Spinal cord (tissue), 10 donors: ENCODE measurements around the gene PRUNE2. TPM values are rescaled to one million over a fixed set of nuclear protein-coding genes. Genes with fewer than 3 reads are reported as not detected.

ENCODE experiments used
- DNase-seq, 6 donors: peaks; one replicate each; pipeline versions ENCODE4 v3.0.0 to v3.0.0-alpha.2; 2013 to 2015; ENCODE audit warnings: low spot score in 6 of 6, low read depth in 4 of 6
- H3K27ac ChIP-seq: one replicate; pipeline ENCODE4 v1.5.1; 2013; ENCODE audit warnings: low read depth, low read length, control low read depth
- H3K27me3 ChIP-seq: one replicate; pipeline ENCODE4 v1.6.1; 2013; ENCODE audit warnings: low read length; ENCODE audit not compliant: control insufficient read depth, insufficient read depth
- H3K36me3 ChIP-seq: one replicate; pipeline ENCODE4 v1.6.1; 2013; ENCODE audit warnings: low read length; ENCODE audit not compliant: control insufficient read depth, insufficient read depth
- H3K4me1 ChIP-seq: one replicate; pipeline ENCODE4 v1.6.1; 2013; ENCODE audit warnings: low read length; ENCODE audit not compliant: control insufficient read depth, insufficient read depth
- H3K4me3 ChIP-seq: one replicate; pipeline ENCODE4 v1.5.1; 2013; ENCODE audit warnings: low read depth, low read length, control low read depth
- H3K9me3 ChIP-seq: one replicate; pipeline ENCODE4 v1.6.1; 2013; ENCODE audit warnings: low read length; ENCODE audit not compliant: control insufficient read depth, insufficient read depth
- WGBS: methylation state at CpG from one replicate; pipeline ENCODE4 v1.1.5; 2013; ENCODE audit warnings: missing lambda C conversion rate; ENCODE audit not compliant: insufficient coverage; 5-methylcytosine and 5-hydroxymethylcytosine counted together
- polyA plus RNA-seq, 2 donors: library from polyadenylated mRNA; unstranded; fragments of 120-200 nt; gene quantifications; one replicate each; pipeline ENCODE4 v1.2.1, GENCODE V29; 2013; ENCODE audit not compliant: insufficient read length in 2 of 2
- total RNA-seq, 2 donors: library from RNA; depleted of rRNA in 1 of 2; stranded (reverse); fragments of 120-200 nt in 1 of 2; fragments of >200 nt in 1 of 2; gene quantifications; one replicate each; pipeline versions ENCODE4 v1.2.3 to v1.2.4, GENCODE V29; 2013 to 2014
- donor health status: healthy.

Gene PRUNE2
- total and polyA plus RNA-seq, 4 donors: 19.7 to 166 (median 50.7) TPM

DNA sequence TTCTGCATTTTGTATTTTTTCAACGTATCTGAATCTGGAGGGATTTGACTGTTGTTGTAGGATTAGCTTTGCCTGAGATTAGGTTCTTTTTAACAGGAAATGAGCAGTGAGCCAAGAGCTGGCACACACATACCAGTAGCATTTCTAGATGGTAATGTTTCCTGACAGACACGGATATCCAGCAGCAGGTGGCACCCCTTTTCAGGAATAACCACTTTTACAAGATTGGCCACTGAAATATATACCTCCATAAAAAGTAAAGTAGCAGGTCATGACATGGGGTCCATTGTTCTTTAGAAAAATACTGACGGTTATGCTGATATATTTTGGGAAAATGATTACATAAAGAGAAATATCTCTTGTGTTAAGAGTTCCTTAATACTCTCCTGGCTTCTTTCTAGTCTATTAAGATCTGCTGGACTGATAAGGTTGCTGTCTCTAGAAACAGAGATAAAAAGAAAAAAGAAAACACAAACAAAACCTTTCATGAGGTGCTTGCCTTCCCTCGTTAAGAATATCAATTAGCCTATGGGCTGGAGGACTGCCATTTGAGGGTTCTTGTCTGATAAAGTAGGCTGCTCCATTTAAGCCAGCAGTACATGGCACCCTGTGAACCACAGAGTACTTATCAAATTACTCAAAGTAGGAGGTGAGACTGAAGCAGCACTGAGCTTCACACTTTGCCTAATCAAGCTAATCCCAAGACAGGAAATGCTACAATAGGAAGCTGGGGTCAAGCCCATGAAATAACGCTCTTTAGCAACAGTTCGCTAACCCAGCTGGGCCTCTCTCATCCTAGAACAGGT lies 243.2 kb downstream of the PRUNE2 start:
- H3K27me3 ChIP-seq: no peaks in the 10 kb centered on the region
- no peaks in the 10 kb centered on the region for H3K9me3 ChIP-seq
- H3K4me1 ChIP-seq: no peaks in the 10 kb centered on the region
- DNase-seq: no peak
- H3K4me3 ChIP-seq: no peak overlapping the region
- no peaks in the 10 kb centered on the region for H3K36me3 ChIP-seq
- no peak overlapping the region for H3K27ac ChIP-seq
- WGBS: 86% methylated on average over 3 of the region's 6 CpGs

DNA sequence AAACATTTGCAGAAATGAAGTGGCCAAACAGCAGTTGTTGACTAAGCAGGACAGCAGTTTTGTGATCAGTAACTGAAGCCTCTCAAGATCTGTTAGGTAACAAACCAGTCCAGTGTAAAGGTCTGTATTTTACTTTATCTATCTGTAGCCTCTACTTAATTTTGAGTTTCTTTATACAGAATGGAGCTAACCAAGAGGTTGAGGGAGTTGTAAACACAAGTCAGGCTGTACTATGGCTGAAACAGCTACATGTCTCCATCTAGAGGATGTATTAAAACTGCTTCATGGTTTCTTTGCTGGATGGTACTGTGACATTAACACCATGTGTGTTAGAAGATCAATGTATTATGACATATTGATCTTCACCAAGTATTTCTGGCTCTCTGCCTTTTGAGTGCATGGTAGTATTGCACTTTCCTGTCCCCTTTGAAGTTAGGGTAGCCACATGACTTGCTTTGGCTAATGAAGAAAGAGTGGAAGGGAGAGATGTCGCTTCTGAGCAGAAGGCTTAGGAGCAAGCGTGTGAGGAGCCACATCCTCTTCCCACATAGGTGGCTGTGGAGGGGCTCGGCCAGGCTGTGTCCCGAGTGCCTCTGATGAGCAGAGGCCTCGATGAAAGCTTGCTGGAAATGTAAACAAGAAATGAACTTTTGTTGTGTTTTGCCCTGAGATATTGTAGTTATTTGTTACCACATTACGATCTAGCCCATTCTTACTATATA lies 247.2 kb downstream of the PRUNE2 start:
- 100% methylated on average over 2 of the region's 6 CpGs for WGBS
- no peak overlapping the region for H3K4me3 ChIP-seq
- H3K27ac ChIP-seq: no peak overlapping the region
- no peaks in the 10 kb centered on the region for H3K9me3 ChIP-seq
- no peaks in the 10 kb centered on the region for H3K36me3 ChIP-seq
- H3K27me3 ChIP-seq: no peaks in the 10 kb centered on the region
- DNase-seq: peak in 4 of 6 donors; percentile 14 to 74 (median 46)
- H3K4me1 ChIP-seq: no peaks in the 10 kb centered on the region

DNA sequence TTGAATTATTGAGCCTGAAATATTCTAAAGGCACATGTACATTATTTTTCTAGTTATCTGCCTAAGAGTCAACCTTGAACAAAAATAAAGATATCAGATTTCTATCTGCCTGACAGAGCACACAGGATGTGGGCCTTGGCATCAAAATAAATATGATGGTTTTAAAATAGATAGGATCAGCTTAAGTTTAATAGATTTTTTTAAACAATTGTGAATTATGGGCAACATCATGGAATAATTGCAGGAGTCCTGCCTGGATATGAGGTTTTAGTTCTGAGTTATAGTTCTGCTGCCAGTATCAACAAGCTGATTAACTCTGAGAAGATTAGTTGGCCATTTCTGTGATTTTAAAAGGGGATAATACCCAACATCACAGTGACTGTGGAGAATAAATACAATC lies 248.6 kb downstream of the PRUNE2 start:
- no peaks in the 10 kb centered on the region for H3K9me3 ChIP-seq
- H3K36me3 ChIP-seq: no peaks in the 10 kb centered on the region
- no peak overlapping the region for H3K27ac ChIP-seq
- no peaks in the 10 kb centered on the region for H3K27me3 ChIP-seq
- no peak overlapping the region for H3K4me3 ChIP-seq
- no peaks in the 10 kb centered on the region for H3K4me1 ChIP-seq
- DNase-seq: peak in 1 of 6 donors; percentile 5

DNA sequence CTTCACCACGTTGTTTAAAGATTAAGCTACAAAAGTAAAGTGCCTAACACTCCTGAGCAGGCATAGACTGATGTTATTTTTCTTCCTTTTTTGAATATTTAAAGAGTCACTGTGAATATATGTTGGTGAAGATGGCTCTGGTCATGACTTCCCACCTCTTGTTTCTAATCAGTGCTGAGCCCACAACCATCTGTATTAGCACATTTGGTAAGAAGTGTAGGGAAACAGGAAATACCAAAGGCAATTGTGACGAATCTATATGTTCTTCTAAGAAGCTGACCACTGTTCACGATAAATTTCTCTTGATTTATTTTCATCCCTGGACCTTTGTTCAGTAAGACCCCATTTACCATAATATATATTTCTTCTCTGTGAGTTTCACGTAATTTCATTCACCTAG lies 249.9 kb downstream of the PRUNE2 start:
- Histone ChIP-seq H3K27me3 (no peaks in the 10 kb centered on the region), H3K4me1 (no peaks in the 10 kb centered on the region), H3K27ac (no peak overlapping the region), H3K36me3 (no peaks in the 10 kb centered on the region), H3K4me3 (no peak overlapping the region), H3K9me3 (no peaks in the 10 kb centered on the region)
- DNase-seq: no peak
- no CpG with 5 or more reads among the region's 4 CpGs for WGBS

DNA sequence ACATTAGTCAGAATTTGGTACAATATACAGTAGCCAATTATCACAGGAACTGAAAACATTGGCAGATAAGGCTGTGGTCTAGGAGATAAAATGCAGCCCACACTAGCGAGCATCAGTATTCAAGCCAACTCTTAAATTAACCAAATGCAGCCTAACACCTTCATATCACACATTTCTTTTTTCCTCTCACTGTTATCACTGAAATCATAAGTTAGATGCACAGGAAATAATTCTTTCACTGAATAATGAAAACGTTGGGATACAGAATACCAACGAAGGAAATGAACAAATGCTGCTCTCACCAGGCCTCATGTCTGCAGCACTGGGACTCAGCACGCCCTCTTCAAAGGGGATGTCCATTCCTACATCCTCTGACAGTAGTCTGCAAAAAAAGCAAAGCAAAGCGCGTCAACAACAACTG lies 250.8 kb downstream of the PRUNE2 start:
- Histone ChIP-seq H3K36me3 (no peaks in the 10 kb centered on the region), H3K4me1 (no peaks in the 10 kb centered on the region), H3K4me3 (no peak overlapping the region), H3K27ac (no peak overlapping the region), H3K9me3 (no peaks in the 10 kb centered on the region), H3K27me3 (no peaks in the 10 kb centered on the region)
- whole genome bisulfite sequencing: 68% methylated on average over 3 of the region's 6 CpGs
- DNase-seq: peak in 1 of 6 donors; percentile 24

DNA sequence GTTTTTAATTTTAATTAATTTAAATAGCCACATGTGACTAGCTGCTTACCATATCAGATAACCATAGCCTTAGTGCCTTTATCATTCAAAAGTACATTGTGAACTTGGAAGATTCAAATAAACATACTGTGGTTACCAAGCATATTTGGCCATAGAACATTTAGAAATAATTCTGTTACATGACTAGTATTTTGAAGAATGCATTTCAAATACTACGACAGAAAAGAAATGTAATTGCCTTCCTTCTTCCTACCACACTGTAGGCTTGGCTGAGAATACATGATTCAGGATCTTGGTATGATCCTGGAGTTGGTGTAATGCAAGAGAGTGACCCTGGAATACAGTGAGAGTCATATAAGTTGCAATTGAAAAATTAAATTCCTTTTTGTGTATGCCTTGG lies 251.3 kb downstream of the PRUNE2 start:
- H3K27ac ChIP-seq: no peak overlapping the region
- no peaks in the 10 kb centered on the region for H3K27me3 ChIP-seq
- H3K4me1 ChIP-seq: no peaks in the 10 kb centered on the region
- no peak overlapping the region for H3K4me3 ChIP-seq
- no peaks in the 10 kb centered on the region for H3K36me3 ChIP-seq
- H3K9me3 ChIP-seq: no peaks in the 10 kb centered on the region
- DNase-seq: no peak
- no CpG with 5 or more reads among the region's 1 CpG for WGBS

DNA sequence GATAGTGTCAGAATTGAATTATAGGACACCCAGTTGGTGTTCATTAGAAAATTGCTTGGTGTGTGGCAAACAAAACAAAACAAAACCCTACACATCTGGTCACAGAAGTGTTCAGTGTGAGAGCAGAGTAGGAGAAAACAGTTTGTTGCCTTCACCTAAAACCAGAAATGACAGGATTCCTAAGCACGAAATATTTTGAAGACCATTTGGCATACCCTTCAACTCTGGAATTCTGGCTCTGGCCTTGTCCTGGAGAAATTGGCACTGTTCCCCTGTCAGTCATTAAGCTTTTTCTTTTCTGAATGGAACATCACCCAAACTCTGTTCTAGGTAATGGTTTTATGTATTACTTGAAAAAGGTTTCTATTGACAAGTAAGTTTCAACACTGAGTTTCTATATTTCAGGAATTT lies 251.9 kb downstream of the PRUNE2 start:
- no peak for DNase-seq
- Histone ChIP-seq H3K27ac (no peak overlapping the region), H3K4me3 (no peak overlapping the region), H3K9me3 (no peaks in the 10 kb centered on the region), H3K36me3 (no peaks in the 10 kb centered on the region), H3K27me3 (no peaks in the 10 kb centered on the region), H3K4me1 (no peaks in the 10 kb centered on the region)
- WGBS: 100% methylated on average over 1 of the region's 1 CpG

DNA sequence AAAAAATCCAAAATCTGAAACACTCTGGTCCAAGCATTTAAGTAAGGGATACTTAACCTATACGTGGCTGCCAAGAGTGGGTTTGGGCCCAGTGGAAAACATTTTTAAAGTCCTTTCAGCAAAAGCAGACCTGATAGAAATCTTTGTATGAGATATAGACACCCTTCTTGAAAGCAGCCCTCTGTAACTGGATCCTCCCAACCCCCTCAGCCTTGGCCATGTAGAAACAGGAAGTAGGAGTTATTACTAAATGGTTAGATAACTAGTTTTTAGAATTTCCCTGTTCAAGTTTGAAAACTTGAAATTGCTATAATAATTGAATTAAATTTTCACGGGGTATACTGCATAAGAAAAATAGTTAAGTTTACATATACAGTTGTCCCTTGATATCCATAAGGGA lies 253.0 kb downstream of the PRUNE2 start:
- H3K27me3 ChIP-seq: no peaks in the 10 kb centered on the region
- H3K27ac ChIP-seq: no peak overlapping the region
- H3K9me3 ChIP-seq: no peaks in the 10 kb centered on the region
- WGBS: no CpG with 5 or more reads among the region's 2 CpGs
- H3K4me3 ChIP-seq: no peak overlapping the region
- DNase-seq: no peak
- H3K4me1 ChIP-seq: no peaks in the 10 kb centered on the region
- no peaks in the 10 kb centered on the region for H3K36me3 ChIP-seq

DNA sequence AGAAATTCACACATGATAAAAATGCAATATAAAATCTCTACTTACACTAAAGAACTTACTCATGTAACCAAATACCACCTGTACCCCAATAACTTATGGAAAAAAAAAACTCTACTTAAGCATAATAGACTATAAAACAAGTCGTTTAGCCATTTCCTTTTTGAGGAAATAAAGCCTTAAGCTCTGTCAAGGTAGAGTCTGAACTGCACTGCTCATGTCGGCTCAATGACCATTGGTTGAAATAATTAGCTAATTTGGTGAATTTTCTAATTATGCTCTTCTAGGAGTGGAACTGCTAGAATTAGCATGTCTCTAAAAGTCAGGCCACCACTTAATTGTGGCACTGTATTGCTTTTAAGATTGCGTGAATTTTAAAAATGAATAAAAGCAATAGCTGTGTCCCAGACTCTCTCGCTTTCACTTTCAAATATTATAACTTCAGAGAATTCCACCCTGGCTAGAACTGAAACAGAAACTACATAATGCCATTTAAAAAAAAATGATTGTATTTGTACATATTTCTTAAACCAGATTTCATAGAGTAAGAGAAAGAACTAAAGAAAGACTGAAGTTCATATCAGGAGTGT lies 254.7 kb downstream of the PRUNE2 start:
- H3K36me3 ChIP-seq: peaks cover 4% of the 10 kb centered on the region
- no peak for DNase-seq
- H3K27ac ChIP-seq: no peak overlapping the region
- H3K4me3 ChIP-seq: no peak overlapping the region
- H3K4me1 ChIP-seq: no peaks in the 10 kb centered on the region
- H3K27me3 ChIP-seq: no peaks in the 10 kb centered on the region
- 44% methylated on average over 1 of the region's 4 CpGs for WGBS
- H3K9me3 ChIP-seq: no peaks in the 10 kb centered on the region
